Measurements from ENCODE around the gene MAST2. TPM values are rescaled to one million over a fixed set of nuclear protein-coding genes. Genes with fewer than 3 reads are reported as not detected.
"Not testable (repeated sequence)": the region's sequence is repeated elsewhere in the genome, so short reads cannot be mapped to it uniquely, and the experiment has no call there.

The MAST2 gene
- total RNA-seq, 2 donors from 2014 or later, result 22.3 to 39.6 TPM

DNA sequence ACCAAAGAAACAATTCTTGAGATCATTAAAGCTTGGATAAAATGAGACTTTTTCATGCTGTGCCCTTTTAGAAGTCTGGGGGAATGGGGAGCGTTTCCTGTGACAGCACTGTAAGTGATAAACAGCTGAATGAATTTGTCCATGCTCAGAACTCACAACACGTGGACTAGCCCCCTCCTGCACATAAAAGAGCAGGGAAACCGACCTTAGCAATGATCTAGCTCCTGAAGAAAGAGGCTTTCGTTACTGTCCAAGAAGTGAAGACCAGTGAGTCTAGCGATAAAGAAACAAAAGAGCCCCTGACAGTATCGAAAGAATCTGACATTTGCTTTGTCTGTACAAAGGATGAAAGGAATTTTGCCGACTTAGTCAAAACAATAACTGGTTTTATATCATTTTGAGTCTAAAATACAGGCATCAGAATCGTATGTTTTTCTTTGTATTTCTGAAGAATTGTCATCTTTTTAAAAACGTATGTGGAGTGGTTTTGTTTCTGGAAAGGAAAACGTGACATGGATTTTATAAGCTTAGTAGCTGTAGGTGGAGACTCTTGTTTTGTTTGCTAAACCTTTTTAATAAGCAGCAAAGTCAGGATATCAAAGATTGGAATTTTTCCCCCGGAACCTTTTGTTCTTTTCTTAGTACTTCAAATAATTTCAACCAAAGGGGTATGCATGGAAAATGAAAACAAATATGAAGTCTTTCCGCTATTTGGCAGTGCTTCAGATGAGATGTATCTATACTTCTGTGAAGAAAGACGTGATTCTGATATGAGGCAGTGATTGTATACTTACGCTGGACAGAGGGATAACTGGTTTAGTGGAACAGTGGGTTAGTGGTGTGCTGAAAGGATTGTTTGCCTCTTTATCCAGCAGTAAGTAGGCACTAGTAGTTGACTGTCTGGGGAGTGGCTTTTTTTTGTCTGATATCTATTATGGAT is 61.0 kb downstream of the MAST2 start:
- peaks cover 0 to 20% of the 10 kb centered on the region in 2 donors for H3K36me3 Mint-ChIP-seq
- peaks cover 0 to 4% of the 10 kb centered on the region in 2 donors for H3K9me3 Mint-ChIP-seq
- DNase-seq (ENCODE audit: low spot score in 2 of 2) (no peak), ATAC-seq (no peak)
- H3K27ac Mint-ChIP-seq, result no peak overlapping the region

DNA sequence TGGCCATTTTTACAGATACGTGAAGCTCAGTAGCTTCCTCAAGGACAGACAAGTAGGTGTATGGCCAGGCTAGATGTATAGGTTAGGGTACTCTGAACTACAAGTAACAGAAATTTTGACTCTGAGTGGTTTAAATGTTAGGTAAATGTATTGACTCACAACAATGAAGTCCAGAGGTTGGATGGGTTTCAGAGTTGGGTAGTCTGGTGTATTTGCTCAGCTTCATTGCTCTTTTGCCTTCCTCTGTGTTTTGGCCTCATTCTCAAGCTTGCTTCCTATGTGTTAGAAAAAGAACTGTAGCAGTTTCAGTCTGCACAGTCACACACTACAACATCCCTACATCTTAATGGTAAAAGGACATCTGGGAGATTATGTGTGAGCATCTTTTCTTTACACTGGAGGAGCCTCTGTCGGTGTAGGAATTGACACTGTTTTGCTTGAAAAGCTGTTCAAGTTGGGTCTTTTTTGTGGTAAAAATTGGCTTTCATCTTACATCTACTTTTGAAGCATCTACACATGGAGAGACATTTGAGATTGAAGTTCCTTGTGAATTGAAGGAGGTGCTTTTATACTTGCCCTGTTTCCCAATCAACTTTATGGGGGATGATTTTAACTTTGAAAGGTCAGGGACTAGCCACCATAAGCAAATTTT is 64.4 kb downstream of the MAST2 start:
- ATAC-seq, result peak in 1 of 2 donors; percentile 20
- Mint-ChIP-seq H3K36me3 (peaks cover 0 to 5% of the 10 kb centered on the region in 2 donors), H3K27ac (no peak overlapping the region), H3K9me3 (peaks cover 0 to 4% of the 10 kb centered on the region in 2 donors)
- DNase-seq (ENCODE audit: low spot score in 2 of 2), result no peak

DNA sequence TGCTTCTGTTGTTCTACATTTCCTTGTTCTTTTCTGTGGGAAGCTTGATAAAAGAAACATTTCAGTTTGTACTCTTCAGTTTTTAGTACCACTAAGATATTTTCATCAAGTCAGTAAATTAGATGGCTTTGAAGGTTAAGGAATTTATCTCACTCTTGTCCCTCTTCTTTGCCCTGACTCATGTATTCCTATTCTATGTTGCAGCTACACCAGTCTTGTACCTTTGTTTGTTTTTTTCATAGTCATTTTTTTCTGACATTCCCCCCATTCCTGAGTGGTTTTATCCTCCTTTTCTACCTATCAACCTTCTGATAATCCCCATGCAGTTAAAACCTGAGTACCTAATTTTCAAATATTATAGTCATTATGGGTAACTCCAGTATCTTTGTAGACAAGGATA is 65.4 kb downstream of the MAST2 start:
- H3K9me3 Mint-ChIP-seq, result no peaks in the 10 kb centered on the region
- no peak overlapping the region for H3K27ac Mint-ChIP-seq
- H3K36me3 Mint-ChIP-seq, result no peaks in the 10 kb centered on the region
- DNase-seq (ENCODE audit: low spot score in 2 of 2) (no peak), ATAC-seq (no peak)

GRCh38 chr1:45870500-45870899 is 67.1 kb downstream of the MAST2 start:
- DNase-seq (ENCODE audit: low spot score in 2 of 2) (no peak), ATAC-seq (no peak)
- no peak overlapping the region for H3K27ac Mint-ChIP-seq
- H3K9me3 Mint-ChIP-seq, result no peaks in the 10 kb centered on the region
- no peaks in the 10 kb centered on the region for H3K36me3 Mint-ChIP-seq

DNA sequence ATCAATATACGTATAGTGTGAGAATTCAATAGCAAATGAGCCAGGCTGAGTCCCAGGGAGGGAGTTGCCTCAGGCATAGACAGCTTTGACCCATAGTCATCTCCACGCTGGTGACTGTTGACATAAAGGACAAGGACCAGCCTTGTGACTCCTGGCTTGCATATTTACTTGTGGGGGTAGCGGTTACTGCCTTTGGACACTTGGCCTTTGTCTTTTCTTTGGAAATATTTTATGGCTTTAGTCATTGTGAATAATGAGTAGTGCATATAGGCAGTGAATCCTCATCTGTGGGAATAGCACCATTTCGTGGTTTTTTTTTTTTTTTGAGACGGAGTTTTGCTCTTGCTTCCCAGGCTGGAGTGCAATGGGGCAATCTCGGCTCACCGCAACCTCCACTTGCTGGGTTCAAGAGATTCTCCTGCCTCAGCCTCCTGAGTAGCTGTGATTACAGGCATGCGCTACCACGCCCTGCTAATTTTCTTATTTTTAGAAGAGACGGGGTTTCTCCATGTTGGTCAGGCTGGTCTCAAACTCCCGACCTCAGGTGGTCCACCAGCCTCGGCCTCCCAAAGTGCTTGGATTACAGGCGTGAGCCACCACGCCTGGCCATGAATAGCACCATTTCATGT is 68.9 kb downstream of the MAST2 start:
- not testable (repeated sequence) for H3K36me3 Mint-ChIP-seq; ATAC-seq; H3K27ac Mint-ChIP-seq; DNase-seq (ENCODE audit: low spot score in 2 of 2); H3K9me3 Mint-ChIP-seq

- ATAC-seq (no peak), DNase-seq (ENCODE audit: low spot score in 2 of 2) (no peak)
- Mint-ChIP-seq H3K9me3 (no peaks in the 10 kb centered on the region), H3K36me3 (no peaks in the 10 kb centered on the region), H3K27ac (no peak overlapping the region)
Observed at GRCh38 chr1:45876000-45876617, 72.7 kb downstream of the MAST2 start.

DNA sequence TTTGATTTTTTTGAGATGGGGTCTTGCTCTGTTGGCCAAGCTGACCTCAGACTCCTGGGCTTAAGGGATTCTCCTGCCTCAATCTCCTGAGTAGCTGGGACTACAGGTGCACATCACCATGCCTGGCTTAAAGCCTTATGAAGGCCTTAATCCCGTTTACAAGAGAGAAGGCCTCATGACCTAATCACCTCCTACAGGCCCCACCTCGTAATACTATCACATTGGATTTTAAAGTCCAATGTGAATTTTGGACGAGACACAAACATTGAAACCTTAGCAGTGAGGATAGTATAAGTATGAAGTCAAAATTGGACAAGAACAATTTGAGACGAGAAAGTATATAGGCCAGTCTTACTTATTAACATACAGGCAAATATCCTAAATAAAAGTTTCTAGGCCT is 73.9 kb downstream of the MAST2 start:
- ATAC-seq (no peak), DNase-seq (ENCODE audit: low spot score in 2 of 2) (no peak)
- H3K36me3 Mint-ChIP-seq, result no peaks in the 10 kb centered on the region

DNA sequence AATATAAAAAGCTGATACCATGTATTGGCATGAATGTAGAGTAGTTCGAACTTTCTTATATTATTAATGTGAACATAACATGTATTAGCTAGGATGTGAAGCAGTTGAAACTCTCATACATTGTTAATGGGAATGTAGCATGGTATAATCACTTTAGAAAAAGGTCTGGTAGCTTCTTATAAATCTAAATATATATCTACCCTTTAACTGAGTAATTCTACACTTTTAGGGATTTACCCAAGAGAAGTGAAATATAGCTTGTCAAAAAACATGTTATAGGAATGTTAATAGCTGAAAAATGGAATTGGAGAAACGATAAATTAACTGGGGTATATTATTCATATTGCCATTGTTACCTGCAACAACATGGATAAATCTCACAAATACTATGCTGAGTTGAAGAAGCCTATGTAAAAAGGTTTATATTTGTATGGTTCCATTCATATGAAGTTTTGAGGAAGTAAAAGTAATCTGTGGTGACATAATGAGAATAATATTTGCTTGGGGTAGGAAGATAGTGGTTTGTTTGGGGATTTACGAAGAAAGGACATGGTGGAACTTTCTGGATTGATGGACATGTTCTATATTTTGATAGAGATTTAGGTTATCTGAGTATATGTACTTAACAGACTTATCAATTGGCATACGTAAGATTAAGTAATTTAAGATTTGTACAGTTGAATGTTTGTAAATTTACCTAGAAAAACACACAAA is 76.6 kb downstream of the MAST2 start:
- Mint-ChIP-seq H3K36me3 (no peaks in the 10 kb centered on the region), H3K27ac (no peak overlapping the region), H3K9me3 (no peaks in the 10 kb centered on the region)
- no peak for DNase-seq (ENCODE audit: low spot score in 2 of 2)
- ATAC-seq, result no peak

More for the DNA sequence above, 73.9 kb downstream of the MAST2 start:
- Mint-ChIP-seq H3K27ac (no peak overlapping the region), H3K9me3 (no peaks in the 10 kb centered on the region)

DNA sequence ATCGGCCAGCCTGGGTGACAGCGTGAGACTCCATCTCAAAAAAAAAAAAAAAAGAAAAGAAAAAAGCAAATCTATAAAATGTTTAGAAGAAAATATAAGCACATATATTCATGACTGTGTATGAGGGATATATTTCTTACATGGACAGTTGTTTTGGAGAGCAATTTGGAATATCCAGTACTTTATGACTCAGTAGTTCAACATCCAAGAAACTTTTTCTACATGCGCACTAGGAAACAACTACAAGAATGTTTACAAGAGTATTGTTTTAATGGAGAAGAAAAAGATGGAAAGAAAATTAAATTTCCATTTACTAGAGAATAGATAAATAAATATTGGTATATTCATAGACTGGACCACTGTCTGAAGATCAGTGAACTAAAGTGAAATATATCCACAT is 77.5 kb downstream of the MAST2 start:
- H3K9me3 Mint-ChIP-seq, result no peaks in the 10 kb centered on the region
- ATAC-seq, result no peak
- DNase-seq (ENCODE audit: low spot score in 2 of 2), result no peak
- H3K27ac Mint-ChIP-seq, result no peak overlapping the region
- H3K36me3 Mint-ChIP-seq, result no peaks in the 10 kb centered on the region

GRCh38 chr1:45883658-45884057 is 80.2 kb downstream of the MAST2 start:
- ATAC-seq, result no peak
- Mint-ChIP-seq H3K27ac (no peak overlapping the region), H3K36me3 (no peaks in the 10 kb centered on the region), H3K9me3 (no peaks in the 10 kb centered on the region)
- DNase-seq (ENCODE audit: low spot score in 2 of 2), result no peak

GRCh38 chr1:45884700-45885099 is 81.3 kb downstream of the MAST2 start:
- no peak overlapping the region for H3K27ac Mint-ChIP-seq
- H3K36me3 Mint-ChIP-seq, result peaks cover 0 to under 1% of the 10 kb centered on the region in 2 donors
- no peak for DNase-seq (ENCODE audit: low spot score in 2 of 2)
- no peaks in the 10 kb centered on the region for H3K9me3 Mint-ChIP-seq
- no peak for ATAC-seq

DNA sequence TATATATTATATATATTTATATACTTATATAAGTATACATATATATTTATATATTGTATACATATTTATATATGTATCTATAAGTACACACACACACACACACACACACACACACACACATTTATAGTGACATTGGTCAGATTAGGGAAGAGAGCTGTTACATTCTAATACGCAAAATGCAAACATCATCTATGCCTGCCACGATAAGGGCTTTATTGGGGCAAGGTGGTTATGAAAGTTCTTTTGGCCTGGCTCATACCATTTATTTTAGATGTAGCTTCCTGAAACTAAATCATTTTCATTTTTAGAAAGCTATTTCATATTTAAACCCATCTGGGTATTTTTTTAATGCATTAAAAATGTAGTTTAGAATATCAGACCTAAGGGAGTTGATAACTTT is 82.8 kb downstream of the MAST2 start:
- DNase-seq (ENCODE audit: low spot score in 2 of 2) (no peak), ATAC-seq (no peak)
- H3K9me3 Mint-ChIP-seq, result peaks cover 0 to 5% of the 10 kb centered on the region in 2 donors
- no peak overlapping the region for H3K27ac Mint-ChIP-seq
- H3K36me3 Mint-ChIP-seq, result peaks cover 0 to 10% of the 10 kb centered on the region in 2 donors

DNA sequence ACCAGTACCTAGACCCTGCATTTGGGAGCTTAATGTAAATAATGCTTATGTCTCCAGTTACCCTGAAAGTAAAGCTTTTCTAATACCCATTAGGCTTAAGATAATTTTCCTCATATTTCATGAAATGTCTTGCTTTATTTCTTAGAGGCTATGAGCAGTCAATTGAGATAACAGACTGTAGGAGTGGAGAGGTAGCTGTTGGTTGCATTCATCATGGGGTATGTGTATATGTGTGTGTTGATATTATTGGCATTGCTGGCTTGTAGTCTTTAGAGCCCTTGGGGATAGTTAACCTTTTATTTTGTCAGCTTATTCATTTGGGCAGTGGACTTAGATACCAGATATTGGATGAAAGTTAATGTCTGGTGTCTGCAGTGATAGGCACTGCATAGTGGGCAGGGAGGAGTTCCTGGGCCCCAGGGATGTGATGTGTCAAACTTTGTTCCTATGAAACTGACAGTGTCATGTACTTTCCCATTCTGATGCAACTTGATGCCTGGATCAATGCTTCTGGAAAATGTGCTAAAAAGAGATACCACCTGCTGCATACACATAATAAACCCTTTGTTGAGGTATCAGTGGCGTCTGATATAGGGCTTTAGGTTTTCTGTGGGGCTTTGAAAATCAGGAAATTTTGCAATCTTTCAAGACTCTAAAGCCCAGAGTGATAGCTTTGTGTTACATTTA is 83.9 kb downstream of the MAST2 start:
- H3K9me3 Mint-ChIP-seq, result peaks cover 0 to 5% of the 10 kb centered on the region in 2 donors
- ATAC-seq (peak; percentile 46 to 83), DNase-seq (ENCODE audit: low spot score in 2 of 2) (no peak)
- peak overlapping the region; percentile 18 to 63 for H3K27ac Mint-ChIP-seq
- H3K36me3 Mint-ChIP-seq, result peaks cover 0 to 10% of the 10 kb centered on the region in 2 donors

- ATAC-seq (no peak), DNase-seq (ENCODE audit: low spot score in 2 of 2) (no peak)
- H3K27ac Mint-ChIP-seq, result no peak overlapping the region
- peaks cover 0 to 10% of the 10 kb centered on the region in 2 donors for H3K36me3 Mint-ChIP-seq
- peaks cover 0 to 5% of the 10 kb centered on the region in 2 donors for H3K9me3 Mint-ChIP-seq
Observed at GRCh38 chr1:45890078-45890477, 86.7 kb downstream of the MAST2 start.

- Mint-ChIP-seq H3K9me3 (peaks cover 0 to 5% of the 10 kb centered on the region in 2 donors), H3K27ac (no peak overlapping the region), H3K36me3 (peaks cover 0 to 10% of the 10 kb centered on the region in 2 donors)
- no peak for ATAC-seq
- DNase-seq (ENCODE audit: low spot score in 2 of 2), result no peak
Observed at GRCh38 chr1:45891087-45891486, 87.7 kb downstream of the MAST2 start.
